ENCODE results near the gene MALT1. TPM values are rescaled to one million over a fixed set of nuclear protein-coding genes. Genes with fewer than 3 reads are reported as not detected.

Gene MALT1
- total and polyA plus RNA-seq, 2 experiments from 2014 or later, result 5.2 to 18.8 TPM

DNA sequence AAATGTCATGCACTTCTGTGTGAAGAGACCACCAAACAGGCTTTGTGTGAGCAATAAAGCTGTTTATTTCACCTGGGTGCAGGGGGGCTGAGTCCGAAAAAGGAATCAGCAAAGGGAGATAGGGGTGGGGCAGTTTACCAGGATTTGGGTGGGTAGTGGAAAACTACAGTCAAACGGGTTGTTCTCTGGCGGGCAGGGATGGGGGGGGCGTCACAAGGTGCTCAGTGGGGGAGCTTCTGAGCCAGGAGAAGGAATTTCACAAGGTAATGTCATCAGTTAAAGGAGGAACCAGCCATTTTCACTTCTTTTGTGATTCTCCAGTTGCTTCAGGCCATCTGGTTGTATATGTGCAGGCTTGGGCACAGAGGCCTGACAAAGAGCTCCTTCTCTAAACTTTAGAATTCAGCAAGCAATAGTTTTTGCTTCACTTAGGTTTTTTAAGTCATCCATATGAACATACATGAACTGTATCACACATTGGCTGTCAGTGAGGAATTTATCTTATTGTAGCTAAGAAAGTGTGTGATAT is 24.9 kb upstream of the MALT1 start (continued):
- TF ChIP-seq, protein P1, sequence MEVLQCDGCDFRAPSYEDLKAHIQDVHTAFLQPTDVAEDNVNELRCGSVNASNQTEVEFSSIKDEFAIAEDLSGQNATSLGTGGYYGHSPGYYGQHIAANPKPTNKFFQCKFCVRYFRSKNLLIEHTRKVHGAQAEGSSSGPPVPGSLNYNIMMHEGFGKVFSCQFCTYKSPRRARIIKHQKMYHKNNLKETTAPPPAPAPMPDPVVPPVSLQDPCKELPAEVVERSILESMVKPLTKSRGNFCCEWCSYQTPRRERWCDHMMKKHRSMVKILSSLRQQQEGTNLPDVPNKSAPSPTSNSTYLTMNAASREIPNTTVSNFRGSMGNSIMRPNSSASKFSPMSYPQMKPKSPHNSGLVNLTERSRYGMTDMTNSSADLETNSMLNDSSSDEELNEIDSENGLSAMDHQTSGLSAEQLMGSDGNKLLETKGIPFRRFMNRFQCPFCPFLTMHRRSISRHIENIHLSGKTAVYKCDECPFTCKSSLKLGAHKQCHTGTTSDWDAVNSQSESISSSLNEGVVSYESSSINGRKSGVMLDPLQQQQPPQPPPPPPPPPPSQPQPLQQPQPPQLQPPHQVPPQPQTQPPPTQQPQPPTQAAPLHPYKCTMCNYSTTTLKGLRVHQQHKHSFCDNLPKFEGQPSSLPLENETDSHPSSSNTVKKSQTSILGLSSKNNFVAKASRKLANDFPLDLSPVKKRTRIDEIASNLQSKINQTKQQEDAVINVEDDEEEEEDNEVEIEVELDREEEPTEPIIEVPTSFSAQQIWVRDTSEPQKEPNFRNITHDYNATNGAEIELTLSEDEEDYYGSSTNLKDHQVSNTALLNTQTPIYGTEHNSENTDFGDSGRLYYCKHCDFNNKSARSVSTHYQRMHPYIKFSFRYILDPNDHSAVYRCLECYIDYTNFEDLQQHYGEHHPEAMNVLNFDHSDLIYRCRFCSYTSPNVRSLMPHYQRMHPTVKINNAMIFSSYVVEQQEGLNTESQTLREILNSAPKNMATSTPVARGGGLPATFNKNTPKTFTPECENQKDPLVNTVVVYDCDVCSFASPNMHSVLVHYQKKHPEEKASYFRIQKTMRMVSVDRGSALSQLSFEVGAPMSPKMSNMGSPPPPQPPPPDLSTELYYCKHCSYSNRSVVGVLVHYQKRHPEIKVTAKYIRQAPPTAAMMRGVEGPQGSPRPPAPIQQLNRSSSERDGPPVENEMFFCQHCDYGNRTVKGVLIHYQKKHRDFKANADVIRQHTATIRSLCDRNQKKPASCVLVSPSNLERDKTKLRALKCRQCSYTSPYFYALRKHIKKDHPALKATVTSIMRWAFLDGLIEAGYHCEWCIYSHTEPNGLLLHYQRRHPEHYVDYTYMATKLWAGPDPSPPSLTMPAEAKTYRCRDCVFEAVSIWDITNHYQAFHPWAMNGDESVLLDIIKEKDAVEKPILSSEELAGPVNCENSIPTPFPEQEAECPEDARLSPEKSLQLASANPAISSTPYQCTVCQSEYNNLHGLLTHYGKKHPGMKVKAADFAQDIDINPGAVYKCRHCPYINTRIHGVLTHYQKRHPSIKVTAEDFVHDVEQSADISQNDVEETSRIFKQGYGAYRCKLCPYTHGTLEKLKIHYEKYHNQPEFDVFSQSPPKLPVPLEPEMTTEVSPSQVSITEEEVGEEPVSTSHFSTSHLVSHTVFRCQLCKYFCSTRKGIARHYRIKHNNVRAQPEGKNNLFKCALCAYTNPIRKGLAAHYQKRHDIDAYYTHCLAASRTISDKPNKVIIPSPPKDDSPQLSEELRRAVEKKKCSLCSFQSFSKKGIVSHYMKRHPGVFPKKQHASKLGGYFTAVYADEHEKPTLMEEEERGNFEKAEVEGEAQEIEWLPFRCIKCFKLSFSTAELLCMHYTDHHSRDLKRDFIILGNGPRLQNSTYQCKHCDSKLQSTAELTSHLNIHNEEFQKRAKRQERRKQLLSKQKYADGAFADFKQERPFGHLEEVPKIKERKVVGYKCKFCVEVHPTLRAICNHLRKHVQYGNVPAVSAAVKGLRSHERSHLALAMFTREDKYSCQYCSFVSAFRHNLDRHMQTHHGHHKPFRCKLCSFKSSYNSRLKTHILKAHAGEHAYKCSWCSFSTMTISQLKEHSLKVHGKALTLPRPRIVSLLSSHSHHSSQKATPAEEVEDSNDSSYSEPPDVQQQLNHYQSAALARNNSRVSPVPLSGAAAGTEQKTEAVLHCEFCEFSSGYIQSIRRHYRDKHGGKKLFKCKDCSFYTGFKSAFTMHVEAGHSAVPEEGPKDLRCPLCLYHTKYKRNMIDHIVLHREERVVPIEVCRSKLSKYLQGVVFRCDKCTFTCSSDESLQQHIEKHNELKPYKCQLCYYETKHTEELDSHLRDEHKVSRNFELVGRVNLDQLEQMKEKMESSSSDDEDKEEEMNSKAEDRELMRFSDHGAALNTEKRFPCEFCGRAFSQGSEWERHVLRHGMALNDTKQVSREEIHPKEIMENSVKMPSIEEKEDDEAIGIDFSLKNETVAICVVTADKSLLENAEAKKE (CRISPR knock-in tag; IDR thresholded peaks at IDR 0.05), result no peak
- no peak for TF ChIP-seq CREB1 (CRISPR knock-in tag; IDR thresholded peaks at IDR 0.05; ENCODE audit: low read depth)
- TF ChIP-seq EZH2phosphoT487 (IDR thresholded peaks at IDR 0.05; ENCODE audit: unreplicated experiment), result no peak
- TF ChIP-seq ZNF114 (CRISPR knock-in tag; IDR thresholded peaks at IDR 0.05), result no peak
- TF ChIP-seq, protein P2, sequence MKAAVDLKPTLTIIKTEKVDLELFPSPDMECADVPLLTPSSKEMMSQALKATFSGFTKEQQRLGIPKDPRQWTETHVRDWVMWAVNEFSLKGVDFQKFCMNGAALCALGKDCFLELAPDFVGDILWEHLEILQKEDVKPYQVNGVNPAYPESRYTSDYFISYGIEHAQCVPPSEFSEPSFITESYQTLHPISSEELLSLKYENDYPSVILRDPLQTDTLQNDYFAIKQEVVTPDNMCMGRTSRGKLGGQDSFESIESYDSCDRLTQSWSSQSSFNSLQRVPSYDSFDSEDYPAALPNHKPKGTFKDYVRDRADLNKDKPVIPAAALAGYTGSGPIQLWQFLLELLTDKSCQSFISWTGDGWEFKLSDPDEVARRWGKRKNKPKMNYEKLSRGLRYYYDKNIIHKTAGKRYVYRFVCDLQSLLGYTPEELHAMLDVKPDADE (IDR thresholded peaks at IDR 0.05), result no peak
- TF ChIP-seq EZH2 (IDR thresholded peaks at IDR 0.05; ENCODE audit: low read depth, unreplicated experiment), result no peak
- TF ChIP-seq NANOG (IDR thresholded peaks at IDR 0.05; ENCODE audit: borderline replicate concordance), result no peak
